DMS53 treated with DMSO at 0.1 percent for 48 hours (cell line): ENCODE measurements around the gene CADPS.

Source experiments
- DNase-seq: peaks from one replicate; lab custom pipeline; 2025; ENCODE audit not compliant: unreplicated experiment; lab: John Stamatoyannopoulos, UW

The CADPS gene

DNA sequence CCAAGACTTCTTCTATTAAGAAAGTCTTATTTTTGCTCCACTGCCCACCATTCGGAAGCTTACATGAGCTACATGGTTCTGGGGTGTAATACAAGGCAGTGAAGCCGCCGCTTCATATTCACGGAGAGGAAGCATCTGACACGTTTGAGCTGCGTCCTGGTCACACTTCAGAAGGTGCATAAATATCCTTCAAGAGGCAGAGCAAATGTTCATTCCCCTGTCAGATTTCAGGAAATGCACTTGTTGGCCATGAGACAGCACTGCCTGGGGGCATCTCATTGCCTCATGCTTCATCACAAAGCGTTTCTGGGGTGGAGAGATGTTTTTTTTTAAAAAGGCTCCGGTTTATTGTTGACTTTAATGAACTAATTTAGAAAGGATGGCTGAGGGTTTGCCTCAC is 119.9 kb downstream of the CADPS start:
- no peak for DNase-seq

DNA sequence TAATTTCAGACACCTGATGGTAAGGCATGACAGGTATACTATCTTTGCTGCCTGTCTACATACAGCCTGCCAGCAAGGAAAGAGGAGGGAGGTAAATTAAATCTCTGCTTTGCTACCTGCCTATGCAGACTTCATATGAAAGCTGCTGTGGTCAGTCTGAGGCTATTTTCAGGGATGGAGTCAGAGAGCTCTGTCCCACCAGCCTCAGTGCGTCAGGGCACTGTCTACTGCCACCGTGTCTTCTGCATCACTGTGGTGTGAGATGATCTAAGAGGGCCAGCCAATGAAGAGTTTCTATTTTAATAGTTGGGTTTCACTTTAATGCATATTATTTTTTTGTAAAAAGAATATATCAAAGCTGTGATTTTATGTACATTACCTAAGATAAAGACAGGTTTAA is 125.6 kb downstream of the CADPS start:
- no peak for DNase-seq

DNA sequence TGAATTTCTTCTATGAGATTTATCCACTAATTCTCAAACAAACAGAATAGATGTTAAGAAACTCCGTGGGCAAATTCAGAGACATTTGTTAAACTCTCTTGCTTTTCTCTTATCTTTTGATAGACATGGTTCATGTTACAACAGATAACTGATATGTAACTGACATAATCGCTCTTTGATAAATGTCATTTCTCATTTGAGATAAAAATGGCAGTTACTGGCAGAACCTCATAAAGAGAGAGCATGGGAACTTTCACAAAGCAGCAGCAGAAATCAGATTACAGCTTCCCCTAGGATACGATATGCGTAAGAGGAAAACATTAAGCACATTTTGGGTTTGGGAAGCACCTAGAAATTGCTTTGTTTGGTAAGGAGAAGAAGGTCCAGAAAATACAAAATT is 126.1 kb downstream of the CADPS start:
- DNase-seq: no peak

DNA sequence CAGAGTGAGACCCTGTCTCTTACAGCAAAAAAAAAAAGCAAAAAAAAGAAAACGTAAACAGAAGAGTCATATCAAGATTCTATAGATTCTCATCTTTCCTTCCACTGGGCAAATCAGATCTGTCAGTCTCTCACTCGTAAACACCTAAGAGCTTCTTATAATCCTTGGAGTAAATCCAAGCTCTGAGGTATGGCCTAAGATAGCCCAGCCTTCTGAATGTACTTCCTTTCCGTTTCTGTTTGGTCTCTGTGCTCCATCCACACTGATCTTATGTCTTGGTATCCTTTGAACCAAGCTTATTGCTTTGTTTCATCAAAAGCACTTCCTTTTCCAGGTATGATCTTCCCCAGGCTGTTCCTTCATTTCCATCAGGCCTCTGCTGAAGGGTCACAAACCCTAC is 137.8 kb downstream of the CADPS start:
- DNase-seq: no peak

DNA sequence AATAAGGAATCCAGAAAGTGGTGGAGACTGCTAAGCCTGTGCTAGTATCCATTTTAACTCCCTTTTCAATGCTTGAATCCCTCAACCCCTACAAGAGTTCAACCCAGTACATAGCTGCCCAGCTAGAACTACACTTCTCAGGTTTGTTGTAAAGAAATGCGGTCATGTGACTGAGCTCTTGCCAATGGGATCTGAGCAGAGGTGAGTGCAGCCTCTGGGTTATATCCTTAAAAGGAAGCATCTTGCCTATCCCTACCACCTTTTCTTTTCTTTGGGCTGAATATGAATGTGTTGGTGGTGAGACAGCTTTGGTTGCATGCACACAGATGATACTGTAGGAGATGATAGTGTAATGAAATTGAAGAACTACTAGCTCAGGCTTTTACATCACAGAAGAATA is 139.7 kb downstream of the CADPS start:
- DNase-seq: no peak

DNA sequence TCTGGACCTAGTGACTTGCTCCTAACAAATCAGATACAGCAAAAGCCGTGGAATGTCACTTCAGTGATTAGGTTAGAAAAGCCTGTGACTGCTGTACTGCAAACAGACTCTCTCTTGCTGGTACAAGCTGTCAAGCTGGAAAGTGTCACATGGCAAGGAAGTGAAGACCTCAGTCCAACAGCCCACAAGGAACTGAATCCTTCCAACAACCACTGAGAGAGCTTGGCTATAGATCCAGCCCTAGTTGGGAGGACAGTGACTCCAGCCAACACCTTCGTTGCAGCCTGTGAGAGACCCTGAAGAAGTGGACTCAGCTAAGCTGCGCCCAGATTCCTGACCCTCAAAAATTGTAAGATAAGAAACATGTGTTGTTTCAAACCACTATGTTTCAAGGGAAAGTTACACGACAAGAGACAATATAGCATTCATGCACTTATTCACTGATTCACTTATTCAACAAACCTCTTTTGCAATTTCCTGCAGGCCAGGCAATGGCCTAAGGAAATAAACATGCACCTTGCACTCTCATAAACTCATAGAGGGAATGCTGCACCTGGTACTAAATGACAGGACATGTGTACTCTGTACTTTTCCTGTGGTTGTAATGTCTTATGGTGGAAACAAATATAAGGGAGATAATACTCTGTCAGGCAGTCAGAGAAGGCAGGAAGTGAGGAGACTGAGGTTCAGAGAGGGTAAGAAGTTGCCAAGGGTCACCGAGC is 142.9 kb downstream of the CADPS start:
- DNase-seq: no peak

DNA sequence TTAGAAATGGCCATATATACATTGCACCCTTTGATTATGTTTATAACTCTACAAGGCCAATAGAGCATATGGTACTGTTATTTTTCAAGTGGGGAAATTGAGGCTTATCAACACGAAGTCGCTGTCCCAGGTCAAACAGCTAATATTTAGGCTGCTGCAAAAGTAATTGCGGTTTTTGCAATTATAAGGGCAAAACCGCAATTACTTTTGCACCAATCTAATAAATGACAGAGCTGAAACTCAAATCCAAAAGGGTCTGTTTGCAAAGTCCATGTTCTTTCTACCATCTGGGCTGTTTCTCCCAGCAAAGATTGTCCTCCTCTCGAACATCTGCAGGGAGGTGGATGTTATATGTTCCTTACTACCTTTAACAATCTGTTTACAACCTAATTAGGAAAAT is 147.2 kb downstream of the CADPS start:
- no peak for DNase-seq

DNA sequence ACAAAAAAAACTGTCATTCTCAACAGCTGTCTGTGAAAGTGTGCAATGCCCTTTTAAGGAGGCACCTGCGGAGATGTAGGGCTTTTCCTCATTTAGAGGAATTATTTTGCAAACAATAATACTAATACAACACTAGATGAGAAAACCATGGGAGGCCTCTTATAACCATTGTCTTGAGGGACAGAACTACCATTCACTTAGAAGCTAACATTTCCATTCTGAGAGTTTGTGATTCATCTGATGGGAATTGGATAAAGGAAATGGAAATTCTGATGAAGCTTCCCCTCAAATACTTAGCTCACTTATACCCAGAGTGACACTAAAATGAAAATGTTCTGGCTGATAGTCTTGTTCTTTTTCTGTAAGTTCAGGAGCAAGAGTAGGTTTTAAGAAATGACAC is 147.7 kb downstream of the CADPS start:
- DNase-seq: no peak

DNA sequence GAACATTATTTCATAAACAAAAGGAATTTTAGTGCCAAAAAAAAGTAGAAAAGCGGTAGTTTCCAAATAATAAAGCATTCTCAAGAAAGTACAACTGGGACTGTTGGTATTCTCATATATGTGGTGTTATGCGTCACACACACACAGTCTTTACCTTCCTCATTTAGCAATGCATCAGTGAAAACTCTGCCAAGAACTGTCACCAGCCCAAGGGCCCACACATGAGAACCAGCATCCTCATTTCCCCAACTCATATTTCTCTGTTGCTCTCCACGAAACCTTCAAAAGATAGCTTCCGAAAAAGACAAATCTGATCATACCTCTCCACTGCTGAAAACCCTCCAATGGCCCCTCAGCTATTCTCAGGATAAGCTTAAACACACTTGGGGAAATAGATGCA is 150.7 kb downstream of the CADPS start:
- DNase-seq: no peak

DNA sequence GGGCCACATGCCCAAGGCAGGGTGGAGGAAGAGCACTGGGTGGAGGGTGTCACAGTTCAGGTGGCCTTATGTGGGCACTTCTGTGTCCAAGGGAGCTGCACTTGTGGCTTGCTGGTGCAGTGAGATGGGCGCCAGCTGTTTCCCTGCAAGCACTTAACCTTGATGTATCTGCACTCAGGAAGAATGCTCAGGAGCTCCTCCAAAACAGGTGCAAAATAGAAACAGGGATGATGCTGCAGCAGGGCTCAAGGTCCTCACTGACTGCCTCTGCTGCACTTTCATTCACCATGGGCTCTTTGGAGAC is 151.3 kb downstream of the CADPS start:
- no peak for DNase-seq

DNA sequence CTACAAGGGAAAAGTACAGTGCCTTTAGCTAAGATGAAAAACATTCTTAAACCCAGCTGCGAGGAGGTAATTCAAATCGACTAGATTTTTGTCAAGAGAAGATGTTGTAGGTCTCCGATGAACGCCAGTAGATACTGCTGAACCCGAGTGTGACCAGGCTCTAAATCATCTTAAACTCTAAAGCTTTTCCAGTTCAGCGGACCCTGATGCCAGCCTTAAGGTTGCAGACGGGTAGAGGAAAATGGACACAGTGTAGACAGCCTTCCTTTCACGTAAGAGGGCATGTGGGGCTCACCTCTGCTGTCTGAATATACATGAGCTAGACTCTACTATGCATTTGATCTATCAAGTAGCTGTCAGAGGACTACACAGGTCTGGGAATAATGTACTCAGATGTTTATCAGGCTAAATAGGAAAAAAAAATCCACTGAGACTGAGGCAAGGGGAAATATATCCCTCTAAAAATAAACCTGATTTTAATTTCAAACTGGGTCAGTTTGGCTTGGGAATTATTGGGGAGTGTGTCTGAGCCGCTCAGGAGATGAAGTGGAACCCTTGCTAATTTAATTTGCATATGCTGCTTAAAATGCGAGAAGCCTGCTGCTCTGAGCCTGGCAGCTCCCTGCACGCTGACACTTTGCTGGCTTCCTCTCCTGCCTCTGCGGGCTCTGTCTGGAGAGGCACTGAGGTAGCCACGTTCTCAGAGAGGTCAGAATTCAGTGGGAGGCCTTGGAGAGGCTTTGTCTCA is 151.9 kb downstream of the CADPS start:
- DNase-seq: no peak

DNA sequence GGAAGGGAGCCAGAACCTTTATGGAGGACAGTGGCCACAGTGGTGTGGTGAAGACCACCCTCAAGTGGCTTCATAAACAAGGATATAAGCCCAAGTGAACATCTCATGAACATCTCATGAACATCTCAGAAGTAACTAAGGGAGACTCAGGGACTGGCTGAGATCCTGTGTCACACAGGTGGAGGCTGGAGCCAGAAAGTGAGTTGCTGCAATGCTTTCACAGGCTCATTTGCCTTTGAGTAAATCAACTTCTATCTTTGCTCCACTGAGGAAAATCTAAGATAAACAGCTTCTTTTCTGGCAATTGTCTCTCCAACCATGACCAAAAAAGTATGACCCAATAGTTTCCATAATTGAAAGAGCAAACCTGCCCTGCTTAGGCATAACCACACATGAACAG is 152.9 kb downstream of the CADPS start:
- no peak for DNase-seq

DNA sequence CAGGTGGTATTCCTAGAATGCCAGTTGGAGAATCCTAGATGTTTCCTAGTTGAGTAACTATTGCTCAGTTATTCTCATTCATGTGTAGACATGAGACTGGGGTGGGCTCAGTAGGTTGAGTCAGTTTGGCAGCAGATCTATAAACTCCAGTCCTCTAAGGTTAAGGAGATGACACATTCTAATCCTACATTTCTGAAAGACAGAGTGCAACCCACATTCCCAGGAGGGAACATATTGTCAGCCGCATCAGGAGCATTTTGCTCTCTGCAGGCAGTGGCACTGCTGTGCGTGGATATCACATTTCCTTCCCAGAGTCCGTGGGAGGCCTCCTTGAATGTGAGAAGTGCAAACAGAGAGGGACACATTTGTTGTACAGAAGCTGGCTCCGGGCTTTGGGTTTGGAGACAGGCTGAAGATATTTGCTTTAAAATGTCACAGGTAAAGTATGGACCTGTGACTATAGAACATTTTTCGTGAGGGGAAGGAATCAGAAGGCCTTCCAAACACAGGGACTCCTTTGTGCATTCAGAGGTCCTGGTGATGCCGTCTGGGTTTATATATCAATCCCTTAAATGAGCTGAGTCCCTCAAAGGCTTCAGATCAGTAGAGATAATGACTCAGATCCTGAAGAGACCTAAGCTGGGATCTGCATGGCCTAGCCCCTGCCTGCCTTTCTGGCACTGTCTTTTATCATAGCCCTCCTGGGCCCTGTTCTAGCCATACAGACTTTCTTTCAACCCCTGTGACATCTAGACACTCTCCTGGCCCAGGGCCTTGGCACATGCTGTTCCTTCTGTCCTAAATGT is 156.5 kb downstream of the CADPS start:
- no peak for DNase-seq

DNA sequence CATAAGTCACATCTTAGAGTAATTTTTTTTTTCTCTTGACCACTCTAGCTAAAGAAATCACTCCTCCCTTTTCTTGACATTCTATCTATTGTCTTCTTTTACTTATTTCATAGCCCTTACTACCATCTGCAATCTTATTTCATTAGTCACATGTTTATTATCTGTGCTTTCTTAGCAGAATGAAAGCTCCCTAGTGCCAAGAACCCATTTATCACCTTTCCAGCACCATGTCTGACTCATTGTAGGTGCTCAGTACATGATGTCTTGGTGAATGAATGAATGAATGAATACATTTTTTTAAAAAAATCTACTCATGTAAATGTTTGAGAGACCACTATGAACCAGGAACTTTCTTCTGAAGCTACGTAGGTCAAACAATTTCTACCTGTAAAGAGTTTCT is 157.2 kb downstream of the CADPS start:
- DNase-seq: no peak

DNA sequence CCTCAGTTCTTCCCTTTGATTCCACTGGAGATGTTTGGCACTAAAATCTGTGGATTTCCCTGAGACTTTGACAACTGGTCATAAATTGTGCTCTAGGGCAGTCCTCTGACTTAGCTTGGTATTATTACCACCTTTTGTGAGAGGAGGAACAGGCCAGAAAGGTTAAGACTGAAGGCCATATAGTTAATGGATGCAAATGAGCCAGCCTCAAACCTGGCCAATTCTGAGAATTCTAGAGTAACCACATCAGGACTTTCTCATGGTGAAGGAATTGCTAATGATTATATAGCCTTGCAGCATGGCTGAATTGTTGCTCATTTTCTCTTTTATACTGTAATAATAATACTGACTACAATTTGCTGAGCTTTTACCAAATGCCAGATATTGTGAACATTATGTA is 162.5 kb downstream of the CADPS start:
- no peak for DNase-seq

DNA sequence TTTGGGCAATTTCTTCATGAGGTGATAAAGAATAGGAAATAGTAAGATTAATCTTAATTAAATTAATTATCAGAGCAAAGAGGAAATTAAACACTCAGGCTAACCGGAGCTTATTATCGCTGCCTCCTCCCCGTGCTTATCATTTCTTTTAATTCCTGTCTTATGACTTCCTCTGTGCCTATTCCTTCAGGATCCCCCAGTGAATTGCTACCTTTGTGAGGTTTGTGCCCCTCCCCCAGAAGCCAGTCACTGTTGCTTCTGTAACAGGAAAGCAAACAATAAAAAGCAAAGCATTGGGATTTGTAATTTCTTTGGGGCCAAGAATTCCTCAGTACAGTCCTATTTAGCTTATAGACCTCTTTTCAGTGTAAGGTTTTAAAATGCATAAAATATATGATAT is 164.5 kb downstream of the CADPS start:
- DNase-seq: no peak

DNA sequence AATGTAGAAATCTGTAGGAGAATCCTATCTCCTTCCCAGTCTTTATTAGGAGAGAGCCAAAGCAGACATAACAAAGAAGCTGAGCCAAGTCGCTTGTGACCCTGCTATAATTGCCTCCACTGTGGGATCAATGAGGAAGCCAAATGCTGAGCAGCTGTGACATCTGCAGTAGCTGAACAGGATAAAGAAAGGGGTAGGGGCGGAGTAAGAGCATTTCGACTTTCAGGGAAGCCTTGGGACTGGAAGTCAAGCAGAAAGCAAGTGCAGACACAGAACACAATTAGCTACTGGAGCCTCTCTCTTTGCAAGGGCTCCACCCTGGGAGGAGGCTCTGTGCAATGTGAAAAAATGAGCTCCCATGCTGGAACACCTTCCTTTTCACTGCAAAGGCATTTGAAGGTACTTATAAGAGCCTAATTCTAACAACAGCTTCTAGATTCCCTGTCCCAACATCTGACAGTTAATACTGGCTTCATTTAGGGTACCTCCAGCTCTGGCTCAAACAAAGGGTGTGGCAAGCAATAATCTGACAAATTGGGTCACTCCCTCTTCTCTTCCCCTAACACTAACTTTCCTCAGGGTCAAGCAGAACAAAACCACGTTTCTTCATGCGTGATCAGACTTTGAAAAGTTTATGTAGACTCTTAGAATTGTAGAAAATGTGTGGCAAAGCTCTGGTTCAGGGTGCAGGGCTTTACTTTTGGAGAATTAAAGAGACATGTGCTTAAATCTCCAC is 166.4 kb downstream of the CADPS start:
- no peak for DNase-seq

DNA sequence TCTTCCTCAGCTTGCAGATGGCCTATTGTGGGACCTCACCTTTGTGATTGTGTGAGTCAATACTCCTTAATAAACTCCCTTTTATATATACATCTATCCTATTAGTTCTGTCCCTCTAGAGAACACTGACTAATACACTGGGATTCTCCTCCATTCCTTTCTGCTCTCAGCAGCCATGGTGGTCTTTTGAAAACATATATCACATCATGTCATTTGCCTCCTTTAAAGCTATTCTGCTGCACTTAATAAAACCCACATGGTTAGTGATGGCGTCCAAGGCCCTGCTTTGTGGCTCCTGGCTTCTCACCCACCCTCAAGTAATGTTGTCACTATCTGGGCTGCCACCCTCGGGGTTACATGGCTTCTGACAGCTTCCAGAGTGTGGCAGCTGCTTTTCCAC is 169.5 kb downstream of the CADPS start:
- DNase-seq: no peak

DNA sequence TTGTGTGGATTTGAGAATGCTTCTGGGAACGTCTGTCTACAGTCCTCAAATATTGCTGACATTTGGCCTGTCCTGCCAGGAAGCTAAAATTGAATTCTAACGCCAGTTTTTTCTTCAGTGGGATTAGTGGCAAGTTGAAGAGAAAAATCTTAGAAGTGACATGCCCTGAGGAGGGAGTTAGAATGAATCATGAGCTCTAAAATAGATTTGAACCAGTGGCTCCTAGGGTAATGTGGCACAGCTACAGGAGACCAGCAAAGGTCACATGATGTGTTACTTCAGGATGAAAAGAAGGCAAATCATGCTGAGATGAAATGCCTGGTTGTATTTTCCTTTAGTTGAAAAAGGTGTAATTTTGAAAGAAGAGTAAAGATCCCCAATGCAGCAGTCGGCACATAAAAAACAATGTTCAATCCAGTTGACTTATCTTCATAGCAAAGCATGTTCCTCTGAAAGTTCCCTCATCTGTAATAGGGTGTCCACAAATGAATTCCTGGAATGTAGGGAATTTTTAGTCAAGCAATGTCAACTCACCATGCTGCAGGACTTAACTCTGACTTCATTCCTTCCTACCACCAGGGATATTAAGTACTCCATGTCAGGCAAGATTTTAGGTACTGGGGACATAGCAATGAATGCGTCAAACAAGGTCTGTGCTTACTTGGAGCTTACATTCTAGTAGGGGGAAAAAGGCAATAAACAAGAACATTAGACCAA is 171.6 kb downstream of the CADPS start:
- DNase-seq: no peak

DNA sequence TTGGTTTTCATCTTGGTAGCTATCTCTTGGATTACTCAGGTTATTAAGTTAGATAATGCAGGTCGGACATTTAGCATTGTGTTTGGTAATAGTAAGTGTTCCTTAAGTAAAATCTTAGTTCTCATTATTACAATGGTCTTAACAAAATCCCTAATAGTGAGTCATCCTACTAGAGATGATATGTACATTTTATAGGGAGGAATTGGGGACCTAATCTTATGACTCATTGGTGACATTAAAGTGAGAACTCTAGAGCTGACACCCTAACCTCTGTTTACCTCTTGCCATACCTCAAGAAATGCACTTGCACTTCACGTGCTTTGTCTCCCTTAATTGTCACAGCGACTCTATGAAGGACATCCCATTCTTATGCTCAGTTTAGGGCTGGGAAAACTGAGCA is 174.9 kb downstream of the CADPS start:
- no peak for DNase-seq

DNA sequence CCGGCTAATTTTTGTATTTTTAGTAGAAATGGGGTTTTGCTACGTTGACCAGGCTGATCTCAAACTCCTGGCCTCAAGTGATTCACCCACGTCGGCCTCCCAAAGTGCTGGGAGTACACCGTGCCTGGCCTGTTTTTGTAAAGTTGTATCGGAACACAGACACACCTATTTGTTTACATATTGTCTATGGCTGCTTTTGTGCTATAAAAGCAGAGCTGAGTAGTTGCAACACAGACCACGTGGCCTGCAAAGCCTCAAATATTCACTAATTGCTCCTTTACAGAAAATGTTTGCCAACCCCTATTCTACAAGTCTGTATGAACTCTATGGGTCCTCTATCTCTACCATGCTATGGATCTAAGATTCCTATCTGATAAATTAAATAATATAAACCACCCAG is 175.5 kb downstream of the CADPS start:
- no peak for DNase-seq
